GM12878 (cell line): ENCODE measurements around the gene JTB.

ENCODE experiments used
- CBX3 ChIP-seq: fragments of 200-600 bp; sonication (generic); IDR thresholded peaks from 2 replicates; pipeline ENCODE4 v1.6.1; 2016; ENCODE audit warnings: low read depth, borderline replicate concordance
- CEBPB ChIP-seq, 2 experiments: fragments of 150-350 bp in 1 of 2; IDR thresholded peaks; 2 replicates each; pipeline ENCODE4 v1.6.1; 2012 to 2014; ENCODE audit warnings: low read depth in 2 of 2, low read length in 2 of 2, borderline replicate concordance in 1 of 2, inconsistent platforms in 1 of 2
- CHD1 ChIP-seq: IDR thresholded peaks from 2 replicates; pipeline ENCODE4 v1.6.1; 2012; ENCODE audit warnings: low read depth, low read length, improper control_type of control experiment
- JUND ChIP-seq: IDR thresholded peaks from 2 replicates; pipeline ENCODE4 v1.6.1; 2012; ENCODE audit warnings: low read depth, mild to moderate bottlenecking, low read length, improper control_type of control experiment, moderate library complexity
- MXI1 ChIP-seq: fragments of 150-350 bp; IDR thresholded peaks from 2 replicates; pipeline ENCODE4 v1.6.1; 2011; ENCODE audit warnings: low read depth, mild to moderate bottlenecking, inconsistent platforms, low read length, improper control_type of control experiment
- TF ChIP-seq, protein P1 (sequence below), 3 experiments: IDR thresholded peaks in 2 of 3; conservative IDR thresholded peaks in 1 of 3; 2 replicates each; pipeline ENCODE4 v1.5.1; 2011; ENCODE audit warnings: low read depth in 3 of 3, low read length in 3 of 3, mild to moderate bottlenecking in 3 of 3, control low read depth in 2 of 3, moderate library complexity in 2 of 3, inconsistent platforms in 1 of 3, mixed read lengths in 1 of 3; ENCODE audit not compliant: control insufficient read depth in 2 of 3, insufficient read depth in 1 of 3; ENCODE audit errors: extremely low read depth in 1 of 3
- TF ChIP-seq, protein P2 (sequence below): IDR thresholded peaks from 2 replicates; pipeline ENCODE4 v1.6.1; 2011; ENCODE audit warnings: low read depth, mild to moderate bottlenecking, low read length, moderate library complexity, borderline replicate concordance; ENCODE audit errors: extremely low read depth

GRCh38 chr1:153939476-153939875 is 38.0 kb downstream of the JTB start:
- TF ChIP-seq CHD1 (no peak), CEBPB (IDR thresholded peaks at IDR 0.05; ENCODE audit: borderline replicate concordance in 1 of 2, low read depth in 2 of 2, low read length in 2 of 2) (no peak), JUND (no peak), MXI1 (no peak), CBX3 (no peak)
- TF ChIP-seq, protein P1, sequence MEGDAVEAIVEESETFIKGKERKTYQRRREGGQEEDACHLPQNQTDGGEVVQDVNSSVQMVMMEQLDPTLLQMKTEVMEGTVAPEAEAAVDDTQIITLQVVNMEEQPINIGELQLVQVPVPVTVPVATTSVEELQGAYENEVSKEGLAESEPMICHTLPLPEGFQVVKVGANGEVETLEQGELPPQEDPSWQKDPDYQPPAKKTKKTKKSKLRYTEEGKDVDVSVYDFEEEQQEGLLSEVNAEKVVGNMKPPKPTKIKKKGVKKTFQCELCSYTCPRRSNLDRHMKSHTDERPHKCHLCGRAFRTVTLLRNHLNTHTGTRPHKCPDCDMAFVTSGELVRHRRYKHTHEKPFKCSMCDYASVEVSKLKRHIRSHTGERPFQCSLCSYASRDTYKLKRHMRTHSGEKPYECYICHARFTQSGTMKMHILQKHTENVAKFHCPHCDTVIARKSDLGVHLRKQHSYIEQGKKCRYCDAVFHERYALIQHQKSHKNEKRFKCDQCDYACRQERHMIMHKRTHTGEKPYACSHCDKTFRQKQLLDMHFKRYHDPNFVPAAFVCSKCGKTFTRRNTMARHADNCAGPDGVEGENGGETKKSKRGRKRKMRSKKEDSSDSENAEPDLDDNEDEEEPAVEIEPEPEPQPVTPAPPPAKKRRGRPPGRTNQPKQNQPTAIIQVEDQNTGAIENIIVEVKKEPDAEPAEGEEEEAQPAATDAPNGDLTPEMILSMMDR (IDR thresholded peaks at IDR 0.05 in 2 of 3, conservative IDR thresholded peaks at IDR 0.05 in 1 of 3; ENCODE audit: control insufficient read depth in 2 of 3, extremely low read depth in 1 of 3, insufficient read depth in 1 of 3, low read depth in 3 of 3, low read length in 3 of 3): no peak
- TF ChIP-seq, protein P2, sequence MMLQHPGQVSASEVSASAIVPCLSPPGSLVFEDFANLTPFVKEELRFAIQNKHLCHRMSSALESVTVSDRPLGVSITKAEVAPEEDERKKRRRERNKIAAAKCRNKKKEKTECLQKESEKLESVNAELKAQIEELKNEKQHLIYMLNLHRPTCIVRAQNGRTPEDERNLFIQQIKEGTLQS: no peak
